DMS53 (cell line): ENCODE results near the gene IPCEF1.
"Not testable (repeated sequence)": the region's sequence is repeated elsewhere in the genome, so short reads cannot be mapped to it uniquely, and the experiment has no call there.

ENCODE experiments used
- DNase-seq: peaks from one replicate; lab custom pipeline; 2025; lab: John Stamatoyannopoulos, UW

The IPCEF1 gene

GRCh38 chr6:154219250-154219649 lies 137.4 kb downstream of the IPCEF1 start:
- no peak for DNase-seq

GRCh38 chr6:154218787-154219186 lies 137.8 kb downstream of the IPCEF1 start:
- DNase-seq = no peak

GRCh38 chr6:154218301-154218700 lies 138.3 kb downstream of the IPCEF1 start:
- no peak for DNase-seq

- no peak for DNase-seq
Observed at GRCh38 chr6:154213782-154214181, 142.8 kb downstream of the IPCEF1 start.

- DNase-seq = no peak
Observed at GRCh38 chr6:154210678-154211077, 145.9 kb downstream of the IPCEF1 start.

- no peak for DNase-seq
Observed at GRCh38 chr6:154209555-154209954, 147.0 kb downstream of the IPCEF1 start.

- DNase-seq = no peak
Observed at GRCh38 chr6:154206996-154207395, 149.6 kb downstream of the IPCEF1 start.

GRCh38 chr6:154206141-154206540 lies 150.5 kb downstream of the IPCEF1 start:
- no peak for DNase-seq

- no peak for DNase-seq
Observed at GRCh38 chr6:154202958-154203357, 153.6 kb downstream of the IPCEF1 start.

- no peak for DNase-seq
Observed at GRCh38 chr6:154202339-154202738, 154.3 kb downstream of the IPCEF1 start.

GRCh38 chr6:154201688-154202087 lies 154.9 kb downstream of the IPCEF1 start:
- DNase-seq = not testable (repeated sequence)

GRCh38 chr6:154197196-154197860 lies 159.3 kb downstream of the IPCEF1 start:
- DNase-seq = peak; percentile 15

GRCh38 chr6:154196333-154196885 lies 160.2 kb downstream of the IPCEF1 start:
- no peak for DNase-seq

GRCh38 chr6:154187714-154188113 lies 168.9 kb downstream of the IPCEF1 start:
- no peak for DNase-seq

GRCh38 chr6:154187203-154187602 lies 169.4 kb downstream of the IPCEF1 start:
- DNase-seq = peak; percentile 2

GRCh38 chr6:154179434-154179833 lies 177.2 kb downstream of the IPCEF1 start:
- DNase-seq = no peak

GRCh38 chr6:154172393-154172792 lies 184.2 kb downstream of the IPCEF1 start:
- DNase-seq = not testable (repeated sequence)

GRCh38 chr6:154170106-154170505 lies 186.5 kb downstream of the IPCEF1 start:
- DNase-seq = no peak

- no peak for DNase-seq
Observed at GRCh38 chr6:154169193-154169847, 187.3 kb downstream of the IPCEF1 start.

- DNase-seq = peak; percentile 9
Observed at GRCh38 chr6:154167126-154167525, 189.5 kb downstream of the IPCEF1 start.

- peak; percentile 32 for DNase-seq
Observed at GRCh38 chr6:154166140-154166539, 190.5 kb downstream of the IPCEF1 start.

- DNase-seq = no peak
Observed at GRCh38 chr6:154165478-154165877, 191.1 kb downstream of the IPCEF1 start.

- DNase-seq = no peak
Observed at GRCh38 chr6:154164397-154164796, 192.2 kb downstream of the IPCEF1 start.
